Bronchial epithelial cell (primary cell): ENCODE results near the gene TIMM10B. TPM values are rescaled to one million over a fixed set of nuclear protein-coding genes. Genes with fewer than 3 reads are reported as not detected.
A peak's percentile ranks its signal among the peaks of the same experiment; 100 is the strongest.

Source experiments
- DNase-seq: peaks from one replicate; pipeline ENCODE4 v3.0.0-alpha.2; 2010; ENCODE audit warnings: low read depth
- FAIRE-seq: peaks from 2 replicates; lab custom pipeline; 2011; peaks lifted over from hg19 to GRCh38; lab: Jason Lieb, UNC
- H3K27me3 ChIP-seq: 2 replicates; pipeline ENCODE4 v1.5.1; 2011; ENCODE audit warnings: low read length; ENCODE audit not compliant: control insufficient read depth, insufficient read depth
- H3K36me3 ChIP-seq: 2 replicates; pipeline ENCODE4 v1.5.1; 2011; ENCODE audit warnings: low read length; ENCODE audit not compliant: control insufficient read depth, insufficient read depth
- H3K4me3 ChIP-seq: 2 replicates; pipeline ENCODE4 v1.5.1; 2011; ENCODE audit warnings: mild to moderate bottlenecking, low read depth, low read length, control low read depth
- CTCF ChIP-seq: IDR thresholded peaks from 2 replicates; pipeline ENCODE4 v1.5.1; 2011; ENCODE audit warnings: mild to moderate bottlenecking, moderate library complexity, low read length, control low read depth, inconsistent platforms; ENCODE audit not compliant: insufficient read depth, severe bottlenecking
- total RNA-seq: library from RNA; depleted of rRNA; stranded (reverse); fragments of >200 nt; gene quantifications from 2 replicates; pipeline ENCODE4 v1.2.1, GENCODE V29; 2014

Gene TIMM10B
- total RNA-seq = 39.5 and 42.1 TPM in 2 replicates

GRCh38 chr11:6481012-6481923 lies at the start of gene TIMM10B, which contains the start of gene ARFIP2:
Gene TIMM10B, plus strand, starts transcription at chr11:6481501. Its CDS starts 16 bp downstream, at chr11:6481517.
Gene ARFIP2, minus strand, starts transcription at chr11:6481331. Its CDS starts 910 bp downstream, at chr11:6480421.
- H3K4me3 ChIP-seq = peak within 1 kb of the TSS; percentile 75
- DNase-seq (peak; percentile 95), FAIRE-seq (no peak)
- TF ChIP-seq CTCF = no peak
- H3K27me3 ChIP-seq = no peaks in the 10 kb centered on the region
- peaks cover 24% of the 10 kb centered on the region for H3K36me3 ChIP-seq

- H3K36me3 ChIP-seq = no peaks in the 10 kb centered on the region
- TF ChIP-seq CTCF = no peak
- peak; percentile 43 for FAIRE-seq
- peaks cover 2% of the 10 kb centered on the region for H3K27me3 ChIP-seq
- H3K4me3 ChIP-seq = no peak overlapping the region
- peak; percentile 69 for DNase-seq
Observed at GRCh38 chr11:6431861-6432260, 49.4 kb upstream of the TIMM10B start.

- Histone ChIP-seq H3K27me3 (peaks cover 2% of the 10 kb centered on the region), H3K36me3 (no peaks in the 10 kb centered on the region), H3K4me3 (no peak overlapping the region)
- FAIRE-seq = no peak
- DNase-seq = no peak
- TF ChIP-seq CTCF = no peak
Observed at GRCh38 chr11:6433998-6434660, 47.2 kb upstream of the TIMM10B start.

- DNase-seq (no peak), FAIRE-seq (no peak)
- TF ChIP-seq CTCF = no peak
- Histone ChIP-seq H3K4me3 (no peak overlapping the region), H3K27me3 (no peaks in the 10 kb centered on the region), H3K36me3 (no peaks in the 10 kb centered on the region)
Observed at GRCh38 chr11:6437423-6437822, 43.9 kb upstream of the TIMM10B start.

GRCh38 chr11:6437993-6438392 lies 43.3 kb upstream of the TIMM10B start:
- DNase-seq (no peak), FAIRE-seq (no peak)
- H3K36me3 ChIP-seq = no peaks in the 10 kb centered on the region
- no peak for TF ChIP-seq CTCF
- H3K27me3 ChIP-seq = no peaks in the 10 kb centered on the region
- no peak overlapping the region for H3K4me3 ChIP-seq
